Measurements from ENCODE around the gene NUAK2.

GRCh38 chr1:205342986-205343385 is 21.4 kb upstream of the NUAK2 start:
- TF ChIP-seq POLR2A (IDR thresholded peaks at IDR 0.05; ENCODE audit: low read depth, low read length): no peak
- no peak for TF ChIP-seq RCOR1 (IDR thresholded peaks at IDR 0.05; ENCODE audit: insufficient replicate concordance, low read length)
- TF ChIP-seq CTCF (conservative IDR thresholded peaks at IDR 0.05; ENCODE audit: low read depth, low read length): no peak
- no peak for TF ChIP-seq SMC3 (IDR thresholded peaks at IDR 0.05; ENCODE audit: low read depth, low read length)
- no peak for TF ChIP-seq BHLHE40 (IDR thresholded peaks at IDR 0.05; ENCODE audit: low read depth, low read length)
